GM10847 (cell line): Measurements from ENCODE around the gene PPP1R13B.

Experiments used
- POLR2A ChIP-seq: IDR thresholded peaks from 2 replicates; pipeline ENCODE4 v1.6.1; 2011; ENCODE audit not compliant: insufficient read length; ENCODE audit errors: extremely low read depth

The PPP1R13B gene

GRCh38 chr14:103830511-103831270 is 16.7 kb downstream of the PPP1R13B start:
- TF ChIP-seq POLR2A = no peak

DNA sequence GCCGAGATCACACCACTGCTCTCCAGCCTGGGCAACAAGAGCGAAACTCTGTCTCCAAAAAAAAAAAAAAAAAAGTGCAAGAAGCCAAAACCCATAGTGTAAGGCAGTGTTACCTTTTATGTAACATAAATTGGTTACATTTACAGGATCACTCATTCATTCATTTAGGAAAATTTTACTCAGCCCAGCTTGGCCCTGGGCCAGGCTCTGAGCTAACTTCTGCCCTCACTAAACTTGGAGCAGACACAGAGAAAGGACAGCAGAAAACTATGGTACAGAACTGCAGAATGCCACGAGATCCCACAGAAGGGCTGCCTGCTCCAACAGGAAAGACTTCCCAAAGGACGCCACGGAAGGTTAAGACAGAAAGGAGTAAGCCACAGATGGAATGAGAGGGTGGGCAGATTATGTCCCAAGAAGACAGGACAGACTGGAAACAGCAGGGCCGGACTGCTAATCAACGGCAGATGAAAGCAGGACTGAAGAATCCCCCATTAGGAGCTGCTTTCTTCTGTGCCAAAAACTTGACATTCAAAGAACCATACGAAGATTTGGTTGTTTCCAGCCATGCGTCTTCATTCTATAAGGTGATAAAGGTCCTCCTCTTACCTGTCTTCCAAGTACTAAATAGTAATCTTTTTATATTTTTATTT is 18.9 kb downstream of the PPP1R13B start:
- TF ChIP-seq POLR2A = no peak

GRCh38 chr14:103825101-103825500 is 22.3 kb downstream of the PPP1R13B start:
- TF ChIP-seq POLR2A = no peak

DNA sequence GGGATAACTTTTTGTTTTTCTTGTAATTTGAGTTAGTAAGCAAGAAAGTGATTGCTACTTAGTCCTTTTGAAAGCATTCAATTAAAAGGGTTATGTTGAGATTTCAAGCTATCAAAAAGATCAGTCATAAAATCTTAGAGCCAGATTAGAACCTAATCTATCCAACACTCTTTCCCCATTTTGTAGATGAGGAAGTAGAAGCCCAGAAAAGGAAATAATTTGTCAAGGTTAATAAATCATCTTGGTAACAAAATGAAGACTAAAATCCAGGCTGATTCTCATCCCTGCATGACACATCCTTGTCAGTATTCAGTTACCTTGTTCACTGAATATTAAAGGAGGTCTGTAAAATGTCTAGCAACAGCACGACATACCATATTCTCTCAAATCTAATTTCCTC is 26.5 kb downstream of the PPP1R13B start:
- TF ChIP-seq POLR2A = no peak

- TF ChIP-seq POLR2A = no peak
Measured at GRCh38 chr14:103820382-103820781, 27.0 kb downstream of the PPP1R13B start.

DNA sequence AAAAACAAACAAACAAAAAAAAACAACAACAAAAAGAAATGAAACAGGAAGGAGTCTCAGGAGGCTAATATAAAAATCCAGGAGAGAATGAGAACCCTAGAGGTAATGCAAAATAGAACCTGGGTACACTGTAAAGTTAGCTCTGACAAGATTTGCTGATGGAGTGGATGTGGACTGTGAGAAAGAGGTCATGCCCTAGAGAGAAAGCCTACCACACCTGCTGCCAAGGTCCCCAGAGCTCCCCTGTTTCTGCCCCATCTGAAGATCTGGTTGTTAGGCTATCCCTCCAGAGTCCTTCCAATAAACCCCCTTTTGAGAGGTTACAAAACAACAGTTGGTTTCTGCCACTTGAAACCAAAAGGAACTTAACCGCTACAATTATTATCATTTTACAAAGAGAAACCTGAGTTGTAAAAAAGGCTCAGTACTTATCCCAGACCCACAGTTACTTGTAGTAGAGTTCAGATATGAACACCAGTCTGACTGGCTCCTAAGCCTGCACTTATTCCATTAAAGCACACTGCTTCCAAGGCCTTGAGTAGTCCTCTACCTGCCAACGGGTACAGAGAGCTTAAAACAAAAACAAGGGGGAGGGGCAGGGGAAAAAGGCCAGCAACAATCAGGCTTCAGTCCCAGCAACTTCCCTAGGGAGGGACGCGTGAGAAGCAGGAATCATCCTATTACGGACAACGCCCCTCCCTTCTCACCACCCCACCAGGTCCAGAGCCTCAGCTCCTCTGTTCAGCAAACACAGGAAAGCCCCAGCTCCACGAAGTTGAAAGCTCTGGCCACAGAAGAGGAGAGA is 27.7 kb downstream of the PPP1R13B start:
- no peak for TF ChIP-seq POLR2A

- no peak for TF ChIP-seq POLR2A
Measured at GRCh38 chr14:103818870-103819269, 28.5 kb downstream of the PPP1R13B start.

DNA sequence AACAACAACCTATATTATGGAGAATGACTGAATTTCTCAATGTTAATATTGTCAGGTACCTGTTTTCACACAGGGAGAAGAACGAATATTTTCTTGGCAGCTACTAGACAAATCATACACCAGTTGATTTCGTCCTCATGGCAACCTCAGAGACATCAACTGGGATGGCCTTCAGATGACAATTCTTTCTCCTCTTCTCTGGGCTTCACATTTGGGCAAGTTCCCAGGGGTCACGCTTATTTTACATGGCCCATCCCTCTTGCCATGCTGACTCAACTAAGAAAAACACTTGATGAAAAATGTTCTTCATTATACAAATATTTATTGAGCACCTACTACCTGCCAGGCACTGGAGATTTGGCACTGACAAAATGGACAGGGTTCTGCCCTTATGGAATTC is 29.0 kb downstream of the PPP1R13B start:
- TF ChIP-seq POLR2A = no peak

DNA sequence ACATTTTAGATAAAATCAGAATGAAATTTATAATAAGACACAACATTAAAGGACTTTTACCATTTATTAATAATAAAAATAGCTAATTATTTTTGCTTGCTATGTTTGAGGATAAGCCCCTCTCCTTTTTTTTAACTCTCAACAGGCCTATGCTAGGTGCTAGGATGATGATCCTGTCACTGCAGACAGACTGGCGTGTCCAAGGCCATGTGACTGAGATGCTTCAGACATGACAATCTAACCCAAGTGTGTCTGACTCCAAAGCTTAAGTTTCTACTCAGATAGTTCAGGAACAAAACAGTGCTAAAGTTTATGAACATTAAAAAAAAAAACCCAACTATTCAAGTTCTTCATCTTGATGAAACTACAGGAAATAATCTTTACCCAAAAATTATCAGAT is 29.8 kb downstream of the PPP1R13B start:
- no peak for TF ChIP-seq POLR2A

GRCh38 chr14:103816991-103817390 is 30.4 kb downstream of the PPP1R13B start:
- TF ChIP-seq POLR2A = no peak

- no peak for TF ChIP-seq POLR2A
Measured at GRCh38 chr14:103815253-103815652, 32.1 kb downstream of the PPP1R13B start.

GRCh38 chr14:103811189-103811588 is 36.2 kb downstream of the PPP1R13B start:
- no peak for TF ChIP-seq POLR2A

DNA sequence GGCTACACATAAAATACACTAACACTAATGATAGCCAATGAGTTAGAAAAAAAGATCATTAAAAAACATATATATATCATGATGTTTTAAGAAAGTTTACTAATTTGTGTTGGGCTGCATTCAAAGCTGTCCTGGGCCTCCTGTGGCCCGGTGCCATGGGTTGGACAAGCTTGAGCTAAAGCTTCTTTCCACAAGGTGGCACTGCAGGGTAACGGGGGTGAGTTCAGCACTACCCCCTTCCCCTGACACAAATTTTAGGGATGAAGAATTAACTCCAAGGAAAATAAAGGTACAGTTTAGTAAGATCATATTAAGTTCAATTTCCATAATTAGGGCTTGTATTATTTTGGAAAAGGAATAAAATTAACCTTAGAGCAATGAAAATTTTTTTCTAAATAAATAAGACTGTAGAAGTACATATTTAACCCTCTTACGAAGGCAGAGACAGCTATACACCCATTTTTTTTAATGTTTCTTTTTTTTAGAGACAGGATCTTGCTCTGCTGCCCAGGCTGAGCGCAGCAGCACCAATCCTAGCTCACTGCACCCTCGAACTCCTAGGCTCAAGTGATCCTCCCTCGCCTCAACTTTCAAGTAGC is 38.9 kb downstream of the PPP1R13B start:
- no peak for TF ChIP-seq POLR2A

- TF ChIP-seq POLR2A = no peak
Measured at GRCh38 chr14:103806805-103807204, 40.6 kb downstream of the PPP1R13B start.

- TF ChIP-seq POLR2A = no peak
Measured at GRCh38 chr14:103805708-103806107, 41.7 kb downstream of the PPP1R13B start.
